PC-3 (cell line): Measurements from ENCODE around the gene GPC4. TPM values are rescaled to one million over a fixed set of nuclear protein-coding genes. Genes with fewer than 3 reads are reported as not detected.

Experiments
- ATAC-seq: fragments of 200-7000 bp; cut with Tn5 transposase; 2 replicates; pipeline ENCODE4 v1.9.1; 2020; ENCODE audit warnings: mild to moderate bottlenecking, moderate library complexity
- BruUV-seq: library from RNA; stranded (reverse); fragments of 400-500 nt; replicated peaks from 2 replicates; lab custom pipeline; 2021; lab: Mats Ljungman, UMichigan
- CTCF ChIA-PET: fragments of 300-600 bp; sonication (Branson Sonifier 250); formaldehyde crosslinking; loops from one replicate; lab custom pipeline; 2022; ENCODE audit warnings: antibody characterized with exemption; lab: Charles Lee
- POLR2A ChIA-PET: fragments of 300-600 bp; sonication (Branson Sonifier 250); formaldehyde crosslinking; loops from one replicate; lab custom pipeline; 2022; ENCODE audit warnings: antibody characterized with exemption; ENCODE audit not compliant: unreplicated experiment; lab: Charles Lee
- DNase-seq: peaks from one replicate; pipeline ENCODE4 v3.0.0-alpha.2; 2015
- H2AFZ ChIP-seq: fragments of 300-600 bp; sonication (generic); 2 replicates; pipeline ENCODE4 v1.6.0; 2016; ENCODE audit warnings: antibody characterized with exemption, low read length
- H3F3A ChIP-seq: fragments of 300-600 bp; sonication (generic); one replicate; pipeline ENCODE4 v1.6.0; 2017; ENCODE audit warnings: antibody characterized with exemption, low read length, control low read depth, mild to moderate bottlenecking; ENCODE audit not compliant: unreplicated experiment
- H3K27ac ChIP-seq: fragments of 300-600 bp; sonication (generic); 2 replicates; pipeline ENCODE4 v1.5.1; 2016; ENCODE audit warnings: mild to moderate bottlenecking, low read length
- H3K27me3 ChIP-seq: fragments of 300-600 bp; sonication (generic); 2 replicates; pipeline ENCODE4 v1.6.1; 2016; ENCODE audit warnings: low read length, mixed read lengths
- H3K36me3 ChIP-seq: fragments of 300-600 bp; sonication (generic); 2 replicates; pipeline ENCODE4 v1.6.1; 2016; ENCODE audit warnings: low read depth, mixed run types, low read length, mixed read lengths
- H3K4me1 ChIP-seq: fragments of 300-600 bp; sonication (generic); 2 replicates; pipeline ENCODE4 v1.5.1; 2016; ENCODE audit warnings: low read length; ENCODE audit not compliant: insufficient read depth
- H3K4me2 ChIP-seq: fragments of 300-600 bp; sonication (generic); 2 replicates; pipeline ENCODE4 v1.6.0; 2016; ENCODE audit warnings: low read length
- H3K4me3 ChIP-seq: fragments of 300-600 bp; sonication (generic); 2 replicates; pipeline ENCODE4 v1.5.1; 2016; ENCODE audit warnings: mild to moderate bottlenecking, low read length, mixed read lengths
- H3K79me2 ChIP-seq: fragments of 300-600 bp; sonication (generic); 2 replicates; pipeline ENCODE4 v1.6.1; 2017; ENCODE audit warnings: low read length, mixed read lengths
- H3K9ac ChIP-seq: fragments of 300-600 bp; sonication (generic); 2 replicates; pipeline ENCODE4 v1.6.0; 2016; ENCODE audit warnings: mild to moderate bottlenecking, low read length
- H3K9me2 ChIP-seq: fragments of 300-600 bp; sonication (generic); replicated peaks from 2 replicates; pipeline ENCODE4 v1.6.1; 2016; ENCODE audit warnings: mixed run types, low read length, mixed read lengths
- H3K9me3 ChIP-seq: fragments of 300-600 bp; sonication (generic); 2 replicates; pipeline ENCODE4 v1.6.1; 2016; ENCODE audit warnings: low read length, mixed read lengths
- H4K20me1 ChIP-seq: fragments of 300-600 bp; sonication (generic); 2 replicates; pipeline ENCODE4 v1.6.1; 2016; ENCODE audit warnings: low read length, mixed read lengths
- CTCF ChIP-seq: fragments of 300-600 bp; sonication (generic); conservative IDR thresholded peaks from 2 replicates; pipeline ENCODE4 v1.5.1; 2017; ENCODE audit warnings: antibody characterized with exemption, low read depth, mild to moderate bottlenecking, low read length
- EZH2 ChIP-seq: fragments of 300-600 bp; sonication (generic); IDR thresholded peaks from one replicate; pipeline ENCODE4 v1.6.1; 2017; ENCODE audit warnings: antibody characterized with exemption, mild to moderate bottlenecking, low read length; ENCODE audit not compliant: unreplicated experiment
- EZH2phosphoT487 ChIP-seq: fragments of 300-600 bp; sonication (generic); IDR thresholded peaks from 2 replicates; pipeline ENCODE4 v1.6.1; 2018; ENCODE audit warnings: mild to moderate bottlenecking, antibody characterized with exemption, low read length, borderline replicate concordance
- intact Hi-C: fragments of 100-400 bp; cut with micrococcal nuclease; formaldehyde crosslinking; loops from 2 replicates; pipeline ENCODE4 v1.9.0; 2023
- total RNA-seq: library from RNA; depleted of rRNA; stranded (reverse); fragments of >200 nt; gene quantifications from 2 replicates; pipeline ENCODE4 v1.2.3, GENCODE V29; 2014

GPC4 gene
- total RNA-seq, 1 experiment from 2014 or later = 4.0 TPM

DNA sequence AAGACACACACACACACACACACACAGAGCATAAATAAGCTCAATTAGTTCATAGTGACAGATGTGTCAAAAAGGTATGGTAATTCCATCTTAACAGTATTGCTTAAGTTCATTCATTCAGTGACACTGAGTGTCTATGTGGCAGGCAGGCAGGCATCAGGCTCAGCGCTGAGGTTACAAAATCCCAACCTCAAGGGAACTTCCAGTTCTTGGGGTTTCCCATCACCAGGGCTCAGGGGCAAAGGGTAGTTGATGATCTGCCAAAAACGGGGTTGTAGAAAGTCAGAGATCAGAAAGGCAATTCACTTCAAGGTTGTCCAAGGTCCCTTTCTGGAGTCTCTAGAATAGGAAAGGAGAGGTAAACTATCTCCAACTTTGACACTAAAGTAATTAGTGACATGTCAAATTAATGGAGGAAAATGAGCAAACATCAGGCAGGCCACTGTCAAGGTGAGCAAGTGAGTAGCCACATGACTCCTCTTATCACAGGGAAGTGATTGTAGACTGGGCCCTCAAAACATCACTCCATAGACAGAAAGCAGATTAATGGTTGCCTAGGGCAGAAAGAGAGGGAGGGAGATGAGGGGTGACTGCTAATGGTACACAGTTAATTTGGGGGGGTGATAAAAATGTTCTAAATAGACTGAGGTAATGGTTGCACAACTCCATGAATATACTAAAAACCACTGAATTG, 41.8 kb downstream of the GPC4 start:
- no peak overlapping the region for H3K27ac ChIP-seq
- H3K27me3 ChIP-seq = no peaks in the 10 kb centered on the region
- no TSS peak for BruUV-seq
- no peak overlapping the region for H2AFZ ChIP-seq
- intact Hi-C loops = no loop called here
- no peaks in the 10 kb centered on the region for H4K20me1 ChIP-seq
- H3K4me2 ChIP-seq = no peak overlapping the region
- H3K9ac ChIP-seq = no peak overlapping the region
- no peaks in the 10 kb centered on the region for H3F3A ChIP-seq
- ChIA-PET POLR2A (no interaction called here), CTCF (no interaction called here)
- TF ChIP-seq EZH2 (no peak), EZH2phosphoT487 (no peak), CTCF (no peak)
- H3K9me3 ChIP-seq = no peaks in the 10 kb centered on the region
- ATAC-seq (no peak), DNase-seq (no peak)
- H3K36me3 ChIP-seq = no peaks in the 10 kb centered on the region
- H3K9me2 ChIP-seq = no peaks in the 10 kb centered on the region
- no peak overlapping the region for H3K4me3 ChIP-seq
- no peaks in the 10 kb centered on the region for H3K79me2 ChIP-seq
- no peaks in the 10 kb centered on the region for H3K4me1 ChIP-seq

GRCh38 chrX:133370696-133371275, 44.5 kb downstream of the GPC4 start:
- DNase-seq = no peak
- H3K9me3 ChIP-seq = no peaks in the 10 kb centered on the region
- H2AFZ ChIP-seq = no peak overlapping the region
- ChIA-PET CTCF (no interaction called here), POLR2A (no interaction called here)
- H3K36me3 ChIP-seq = no peaks in the 10 kb centered on the region
- H3K27ac ChIP-seq = no peak overlapping the region
- no peaks in the 10 kb centered on the region for H3K79me2 ChIP-seq
- no peak overlapping the region for H3K4me3 ChIP-seq
- no peaks in the 10 kb centered on the region for H4K20me1 ChIP-seq
- no peak for ATAC-seq
- no peak overlapping the region for H3K9ac ChIP-seq
- no peaks in the 10 kb centered on the region for H3K4me1 ChIP-seq
- H3F3A ChIP-seq = no peaks in the 10 kb centered on the region
- H3K9me2 ChIP-seq = no peaks in the 10 kb centered on the region
- no TSS peak for BruUV-seq
- H3K4me2 ChIP-seq = no peak overlapping the region
- TF ChIP-seq EZH2phosphoT487 (no peak), EZH2 (no peak), CTCF (no peak)
- no peaks in the 10 kb centered on the region for H3K27me3 ChIP-seq
- intact Hi-C loops = no loop called here

- ATAC-seq (no peak), DNase-seq (no peak)
- POLR2A ChIA-PET = no interaction called here
- H3K27ac ChIP-seq = no peak overlapping the region
- H3F3A ChIP-seq = no peaks in the 10 kb centered on the region
- TF ChIP-seq EZH2 (no peak), CTCF (no peak), EZH2phosphoT487 (no peak)
- no peaks in the 10 kb centered on the region for H3K4me1 ChIP-seq
- H3K4me3 ChIP-seq = no peak overlapping the region
- H3K9me2 ChIP-seq = no peaks in the 10 kb centered on the region
- CTCF ChIA-PET = no interaction called here
- no peaks in the 10 kb centered on the region for H3K27me3 ChIP-seq
- no TSS peak for BruUV-seq
- H3K79me2 ChIP-seq = no peaks in the 10 kb centered on the region
- H2AFZ ChIP-seq = no peak overlapping the region
- H3K36me3 ChIP-seq = no peaks in the 10 kb centered on the region
- intact Hi-C loops = no loop called here
- H3K9me3 ChIP-seq = no peaks in the 10 kb centered on the region
- no peak overlapping the region for H3K4me2 ChIP-seq
- no peak overlapping the region for H3K9ac ChIP-seq
- no peaks in the 10 kb centered on the region for H4K20me1 ChIP-seq
These were observed 46.2 kb downstream of the GPC4 start for GRCh38 chrX:133369065-133369464.
